T-helper 1 cell treated with Interleukin-12 subunit alpha and Interleukin-12 subunit beta and Interleukin-4 antibody, amounts not matched to agents 30 μg/mL and 1 μg/mL, for 36 hours (primary cell): Measurements from ENCODE around the gene ZNF619.
"Not testable (repeated sequence)": the region's sequence is repeated elsewhere in the genome, so short reads cannot be mapped to it uniquely, and the experiment has no call there.

Experiments
- H3K27ac Mint-ChIP-seq: one replicate; pipeline ENCODE4 v1.8.0; 2021; ENCODE audit warnings: mild to moderate bottlenecking, mixed read lengths
- H3K27me3 Mint-ChIP-seq: one replicate; pipeline ENCODE4 v1.8.0; 2021; ENCODE audit warnings: low read depth, mixed read lengths
- H3K36me3 Mint-ChIP-seq: one replicate; pipeline ENCODE4 v1.8.0; 2021; ENCODE audit warnings: low read depth, mixed read lengths
- H3K4me1 Mint-ChIP-seq: one replicate; pipeline ENCODE4 v1.8.0; 2021; ENCODE audit warnings: low read depth, mixed read lengths
- H3K4me3 Mint-ChIP-seq: one replicate; pipeline ENCODE4 v1.8.0; 2021; ENCODE audit warnings: mild to moderate bottlenecking, moderate library complexity, mixed read lengths
- H3K9me3 Mint-ChIP-seq: one replicate; pipeline ENCODE4 v1.8.0; 2021; ENCODE audit warnings: mixed read lengths

Gene ZNF619

GRCh38 chr3:40456940-40457823, 19.7 kb upstream of the ZNF619 start, which contains the start of gene RPL14:
Gene RPL14, plus strand, starts transcription at chr3:40457339. Its CDS starts 133 bp downstream, at chr3:40457472.
- peaks cover 30% of the 10 kb centered on the region for H3K4me1 Mint-ChIP-seq
- peaks cover 33% of the 10 kb centered on the region for H3K36me3 Mint-ChIP-seq
- peak within 1 kb of the TSS; percentile 88 for H3K4me3 Mint-ChIP-seq
- no peaks in the 10 kb centered on the region for H3K9me3 Mint-ChIP-seq
- H3K27ac Mint-ChIP-seq: peak within 1 kb of the TSS; percentile 92
- no peaks in the 10 kb centered on the region for H3K27me3 Mint-ChIP-seq

- H3K4me3 Mint-ChIP-seq: peak overlapping the region; percentile 88
- peaks cover 23% of the 10 kb centered on the region for H3K4me1 Mint-ChIP-seq
- H3K9me3 Mint-ChIP-seq: no peaks in the 10 kb centered on the region
- no peaks in the 10 kb centered on the region for H3K27me3 Mint-ChIP-seq
- H3K27ac Mint-ChIP-seq: peak overlapping the region; percentile 92
- H3K36me3 Mint-ChIP-seq: peaks cover 40% of the 10 kb centered on the region
Measured at GRCh38 chr3:40458473-40458872, 18.4 kb upstream of the ZNF619 start.

- Mint-ChIP-seq H3K36me3 (peaks cover 58% of the 10 kb centered on the region), H3K4me1 (peaks cover 37% of the 10 kb centered on the region)
- not testable (repeated sequence) for H3K27ac Mint-ChIP-seq, H3K27me3 Mint-ChIP-seq, H3K9me3 Mint-ChIP-seq, H3K4me3 Mint-ChIP-seq
Measured at GRCh38 chr3:40460481-40460880, 16.4 kb upstream of the ZNF619 start.

- Mint-ChIP-seq H3K27ac (no peak overlapping the region), H3K36me3 (peaks cover 64% of the 10 kb centered on the region), H3K9me3 (no peaks in the 10 kb centered on the region), H3K4me3 (no peak overlapping the region), H3K27me3 (no peaks in the 10 kb centered on the region), H3K4me1 (peaks cover 33% of the 10 kb centered on the region)
Measured at GRCh38 chr3:40461161-40461560, 15.8 kb upstream of the ZNF619 start.

- H3K4me3 Mint-ChIP-seq, H3K27ac Mint-ChIP-seq, H3K27me3 Mint-ChIP-seq, H3K9me3 Mint-ChIP-seq: not testable (repeated sequence)
- peaks cover 66% of the 10 kb centered on the region for H3K36me3 Mint-ChIP-seq
- H3K4me1 Mint-ChIP-seq: peaks cover 28% of the 10 kb centered on the region
Measured at GRCh38 chr3:40462838-40463237, 14.1 kb upstream of the ZNF619 start.

GRCh38 chr3:40463579-40463978, 13.3 kb upstream of the ZNF619 start:
- Mint-ChIP-seq H3K27me3 (no peaks in the 10 kb centered on the region), H3K27ac (peak overlapping the region; percentile 26), H3K9me3 (no peaks in the 10 kb centered on the region), H3K36me3 (peaks cover 62% of the 10 kb centered on the region), H3K4me3 (no peak overlapping the region), H3K4me1 (peaks cover 21% of the 10 kb centered on the region)

- Mint-ChIP-seq H3K4me1 (peaks cover 18% of the 10 kb centered on the region), H3K27me3 (no peaks in the 10 kb centered on the region), H3K4me3 (peak overlapping the region; percentile 30), H3K27ac (peak overlapping the region; percentile 59), H3K36me3 (peaks cover 56% of the 10 kb centered on the region), H3K9me3 (no peaks in the 10 kb centered on the region)
Measured at GRCh38 chr3:40464339-40465110, 12.4 kb upstream of the ZNF619 start.

- H3K4me3 Mint-ChIP-seq: no peak overlapping the region
- H3K27ac Mint-ChIP-seq: no peak overlapping the region
- H3K36me3 Mint-ChIP-seq: peaks cover 56% of the 10 kb centered on the region
- H3K4me1 Mint-ChIP-seq: peaks cover 18% of the 10 kb centered on the region
- H3K27me3 Mint-ChIP-seq: no peaks in the 10 kb centered on the region
- H3K9me3 Mint-ChIP-seq: no peaks in the 10 kb centered on the region
Measured at GRCh38 chr3:40465111-40465407, 11.9 kb upstream of the ZNF619 start.

- Mint-ChIP-seq H3K4me1 (peaks cover 16% of the 10 kb centered on the region), H3K36me3 (peaks cover 53% of the 10 kb centered on the region), H3K27me3 (no peaks in the 10 kb centered on the region), H3K27ac (no peak overlapping the region), H3K9me3 (no peaks in the 10 kb centered on the region), H3K4me3 (no peak overlapping the region)
Measured at GRCh38 chr3:40465456-40465855, 11.5 kb upstream of the ZNF619 start.

- peaks cover 16% of the 10 kb centered on the region for H3K4me1 Mint-ChIP-seq
- H3K9me3 Mint-ChIP-seq: no peaks in the 10 kb centered on the region
- peaks cover 39% of the 10 kb centered on the region for H3K36me3 Mint-ChIP-seq
- no peak overlapping the region for H3K27ac Mint-ChIP-seq
- no peak overlapping the region for H3K4me3 Mint-ChIP-seq
- H3K27me3 Mint-ChIP-seq: no peaks in the 10 kb centered on the region
Measured at GRCh38 chr3:40468018-40468417, 8.9 kb upstream of the ZNF619 start.

GRCh38 chr3:40470701-40471100, 6.2 kb upstream of the ZNF619 start:
- Mint-ChIP-seq H3K4me1 (no peaks in the 10 kb centered on the region), H3K4me3 (no peak overlapping the region), H3K36me3 (peaks cover 15% of the 10 kb centered on the region), H3K27me3 (no peaks in the 10 kb centered on the region), H3K9me3 (no peaks in the 10 kb centered on the region), H3K27ac (no peak overlapping the region)

- Mint-ChIP-seq H3K4me3 (peak overlapping the region; percentile 87), H3K9me3 (no peaks in the 10 kb centered on the region), H3K4me1 (peaks cover 31% of the 10 kb centered on the region), H3K27ac (peak overlapping the region; percentile 85), H3K36me3 (peaks cover 20% of the 10 kb centered on the region), H3K27me3 (no peaks in the 10 kb centered on the region)
Measured at GRCh38 chr3:40477666-40478065, 744 bp downstream of the ZNF619 start.

GRCh38 chr3:40487172-40487571, 10.2 kb downstream of the ZNF619 start:
- H3K4me3 Mint-ChIP-seq: no peak overlapping the region
- H3K27ac Mint-ChIP-seq: no peak overlapping the region
- H3K36me3 Mint-ChIP-seq: peaks cover 50% of the 10 kb centered on the region
- peaks cover 26% of the 10 kb centered on the region for H3K9me3 Mint-ChIP-seq
- H3K27me3 Mint-ChIP-seq: no peaks in the 10 kb centered on the region
- H3K4me1 Mint-ChIP-seq: peaks cover 12% of the 10 kb centered on the region

GRCh38 chr3:40490916-40491315, 14.0 kb downstream of the ZNF619 start:
- H3K36me3 Mint-ChIP-seq: peaks cover 35% of the 10 kb centered on the region
- peaks cover 26% of the 10 kb centered on the region for H3K9me3 Mint-ChIP-seq
- H3K27me3 Mint-ChIP-seq: no peaks in the 10 kb centered on the region
- no peaks in the 10 kb centered on the region for H3K4me1 Mint-ChIP-seq
- no peak overlapping the region for H3K27ac Mint-ChIP-seq
- H3K4me3 Mint-ChIP-seq: no peak overlapping the region

- Mint-ChIP-seq H3K27ac (no peak overlapping the region), H3K27me3 (no peaks in the 10 kb centered on the region), H3K36me3 (peaks cover 9% of the 10 kb centered on the region), H3K9me3 (peaks cover 4% of the 10 kb centered on the region), H3K4me3 (no peak overlapping the region), H3K4me1 (no peaks in the 10 kb centered on the region)
Measured at GRCh38 chr3:40494698-40495097, 17.8 kb downstream of the ZNF619 start.
